GM18909 (cell line): ENCODE results near the gene KLC1.

Experiments
- ATAC-seq: cut with Tn5 transposase; IDR thresholded peaks from one replicate; pipeline ENCODE4 v1.9.1; 2021; ENCODE audit warnings: mild to moderate bottlenecking; ENCODE audit not compliant: unreplicated experiment, poor library complexity

The KLC1 gene

GRCh38 chr14:103714063-103714724 is 85.2 kb downstream of the KLC1 start:
- no peak for ATAC-seq

DNA sequence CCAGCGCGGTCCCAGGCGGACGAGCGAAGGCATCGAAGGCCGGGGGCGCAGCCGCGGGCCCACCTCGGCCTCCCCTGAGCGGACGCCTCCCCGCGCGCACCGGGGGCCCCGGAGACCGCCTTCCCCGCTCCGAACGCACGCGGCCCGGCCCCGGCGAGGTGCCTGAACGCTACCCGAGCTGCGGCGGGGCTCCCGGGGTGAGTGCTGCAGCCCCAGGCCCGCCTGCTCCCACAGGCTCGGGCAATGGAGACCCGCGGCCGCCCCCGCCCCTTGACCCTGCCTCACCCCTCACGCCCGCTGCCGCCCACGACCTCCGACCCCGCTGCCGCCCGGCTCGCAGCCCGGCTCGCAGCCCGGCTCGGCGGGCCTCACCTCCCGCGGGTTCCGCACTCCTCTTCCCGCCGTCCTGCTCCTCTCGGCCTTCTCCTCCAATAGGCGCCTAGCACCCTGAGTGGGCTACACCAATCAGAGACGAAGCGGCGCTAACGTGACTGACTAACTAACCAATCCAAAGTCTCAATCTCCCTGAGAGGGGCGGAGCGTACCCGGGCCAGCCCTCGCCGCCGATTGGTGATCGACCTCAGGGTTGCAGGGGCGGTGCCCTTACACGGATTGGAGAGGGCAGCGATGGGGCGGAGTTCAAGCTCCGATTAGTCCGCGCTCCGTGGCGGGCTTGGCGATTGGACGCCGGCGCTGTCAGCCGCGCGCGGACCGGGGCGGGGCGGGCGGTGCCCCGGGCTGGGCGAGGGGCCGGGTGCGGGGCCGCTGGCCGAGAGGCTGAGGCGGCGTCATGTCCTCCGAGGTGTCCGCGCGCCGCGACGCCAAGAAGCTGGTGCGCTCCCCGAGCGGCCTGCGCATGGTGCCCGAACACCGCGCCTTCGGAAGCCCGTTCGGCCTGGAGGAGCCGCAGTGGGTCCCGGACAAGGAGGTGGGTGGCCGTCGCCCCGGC is 86.3 kb downstream of the KLC1 start, which contains the start of the genes XRCC3 and ZFYVE21:
TSS of gene XRCC3 (minus strand) at position 400 of the 949 bp plus-strand sequence. CDS start 4,364 bp downstream, outside the sequence.
TSS of gene ZFYVE21 (plus strand) at position 759 of the 949 bp plus-strand sequence. CDS start at position 791, 32 bp downstream.
- ATAC-seq: peak; percentile 91

DNA sequence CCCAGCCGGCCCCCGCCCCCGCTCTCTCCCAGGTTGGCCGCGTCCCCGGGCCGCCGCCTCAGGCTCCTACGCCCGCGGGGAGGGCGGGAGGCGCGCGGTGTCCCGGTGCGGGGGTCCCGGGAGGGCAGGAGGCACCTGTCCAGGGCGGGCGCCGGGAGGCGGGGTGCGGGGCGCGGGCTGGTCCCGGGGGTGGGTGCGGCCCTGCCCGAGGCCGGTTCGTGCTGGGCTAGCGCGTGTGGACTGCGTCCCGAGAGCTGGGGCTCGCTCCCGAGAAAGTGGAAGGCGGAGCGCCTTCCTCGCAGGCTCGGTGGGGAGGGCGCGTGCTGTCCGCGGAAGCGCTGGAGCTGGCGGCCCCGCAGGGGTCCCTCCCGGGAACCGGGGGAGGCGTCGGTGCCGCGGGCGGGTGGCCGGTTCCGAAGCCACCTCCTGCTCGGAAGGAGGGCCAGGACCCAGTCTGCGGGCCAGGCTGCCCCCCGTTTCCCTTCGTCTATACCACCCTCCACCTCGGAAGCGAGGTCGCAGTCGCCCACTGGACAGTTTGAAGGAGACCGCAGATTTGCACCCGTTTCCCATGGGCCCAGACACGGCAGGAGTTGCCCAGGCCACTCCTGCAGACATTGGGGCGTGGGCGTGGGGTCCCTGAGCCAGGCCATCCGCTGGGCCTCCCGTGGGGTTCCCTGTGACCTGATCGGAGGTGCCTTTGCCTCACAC is 87.2 kb downstream of the KLC1 start:
- ATAC-seq: peak; percentile 6

- no peak for ATAC-seq
These were observed 87.9 kb downstream of the KLC1 start for GRCh38 chr14:103716899-103717411.

DNA sequence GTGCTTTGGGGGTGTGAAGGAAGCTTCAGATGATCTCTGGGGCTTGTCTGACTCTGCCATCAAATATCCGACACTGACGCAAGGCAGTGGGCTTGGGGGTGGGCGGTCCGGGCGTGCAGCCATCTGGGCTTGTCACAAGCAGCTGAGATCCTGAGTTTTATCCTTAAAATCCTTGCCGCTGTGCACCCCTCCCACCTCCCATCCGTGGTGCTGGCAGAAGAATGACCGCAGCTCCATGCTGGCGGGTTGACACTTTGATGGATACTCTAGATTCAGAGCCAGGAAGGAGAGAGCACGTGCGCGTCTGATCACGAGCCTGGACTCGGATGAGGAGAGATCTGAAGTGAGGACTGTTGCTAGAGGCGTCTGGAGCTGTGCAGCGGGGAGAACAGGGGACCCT is 89.6 kb downstream of the KLC1 start:
- ATAC-seq: no peak

DNA sequence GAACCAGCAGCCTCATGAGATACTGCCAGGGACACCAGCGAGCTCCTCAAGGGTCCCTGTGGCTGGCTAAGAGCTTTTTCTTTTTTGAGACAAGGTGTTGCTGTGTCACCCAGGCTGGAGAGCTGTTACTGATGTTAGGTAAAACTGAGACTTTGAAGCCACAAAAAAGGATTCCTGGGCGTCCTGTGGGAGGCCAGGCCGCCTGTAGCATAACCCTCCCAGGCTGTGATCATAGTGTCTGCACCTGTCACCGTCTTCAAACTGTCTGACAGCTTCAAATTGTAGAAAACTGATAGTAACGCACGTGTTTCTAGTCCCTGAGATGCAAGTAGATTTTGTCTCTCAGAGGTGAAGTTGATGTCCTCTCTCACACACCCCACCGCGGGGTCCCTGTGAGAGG is 90.7 kb downstream of the KLC1 start:
- no peak for ATAC-seq

- ATAC-seq: no peak
These were observed 92.5 kb downstream of the KLC1 start for GRCh38 chr14:103721334-103722120.

DNA sequence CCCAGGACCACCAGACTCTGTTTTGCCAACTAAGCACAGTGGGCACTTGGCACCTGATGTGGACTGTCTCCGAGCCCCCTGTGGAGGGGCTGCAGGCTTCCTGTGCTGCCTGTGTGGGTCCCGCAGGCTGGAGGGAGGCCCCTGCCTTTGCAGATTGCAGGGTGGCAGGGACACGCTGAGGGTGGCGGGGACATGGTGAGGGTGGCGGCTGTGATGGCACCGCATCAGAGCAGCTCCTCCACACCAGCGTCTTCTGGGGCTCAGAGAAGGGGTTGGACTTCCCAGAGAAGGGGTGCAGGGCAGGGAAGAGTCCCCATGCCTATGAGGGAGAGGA is 94.7 kb downstream of the KLC1 start:
- no peak for ATAC-seq

GRCh38 chr14:103724116-103724515 is 95.1 kb downstream of the KLC1 start:
- ATAC-seq: no peak

GRCh38 chr14:103725001-103725682 is 96.1 kb downstream of the KLC1 start:
- ATAC-seq: no peak

DNA sequence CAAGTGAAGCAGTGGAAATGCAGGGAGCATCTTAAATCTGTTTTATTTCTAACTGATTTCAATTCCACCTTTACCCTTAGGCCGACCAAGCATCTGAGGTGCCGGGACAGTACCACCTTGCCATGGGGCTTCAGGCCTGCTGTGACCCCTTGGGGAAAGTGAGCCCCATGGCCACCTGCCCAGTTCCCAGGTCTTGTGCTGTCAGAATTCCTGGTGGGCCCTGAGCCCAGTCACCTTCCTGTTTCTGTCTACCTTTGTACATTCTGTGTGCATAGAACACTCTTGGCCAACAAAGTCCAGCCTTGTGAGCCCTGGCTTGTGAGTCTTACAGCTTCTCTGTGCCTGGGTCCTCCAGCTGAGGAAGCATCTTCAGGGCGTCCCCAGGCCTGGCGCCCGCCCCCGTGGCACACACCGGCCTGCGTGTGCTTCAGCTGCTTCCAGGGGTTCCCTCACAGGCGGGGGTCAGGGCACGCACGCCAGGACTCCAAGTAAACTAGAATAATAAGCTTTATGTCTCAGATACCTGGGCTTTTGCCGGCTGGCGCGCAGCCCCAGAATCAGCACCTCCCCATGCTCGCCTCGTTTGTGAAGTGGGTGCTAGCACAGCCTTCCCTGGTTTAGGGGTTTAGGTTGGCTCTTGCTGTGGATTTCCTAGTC is 96.9 kb downstream of the KLC1 start:
- no peak for ATAC-seq

- ATAC-seq: no peak
These were observed 97.5 kb downstream of the KLC1 start for GRCh38 chr14:103726474-103726873.

GRCh38 chr14:103727313-103727980 is 98.4 kb downstream of the KLC1 start:
- ATAC-seq: no peak

- ATAC-seq: no peak
These were observed 99.1 kb downstream of the KLC1 start for GRCh38 chr14:103728141-103728540.

DNA sequence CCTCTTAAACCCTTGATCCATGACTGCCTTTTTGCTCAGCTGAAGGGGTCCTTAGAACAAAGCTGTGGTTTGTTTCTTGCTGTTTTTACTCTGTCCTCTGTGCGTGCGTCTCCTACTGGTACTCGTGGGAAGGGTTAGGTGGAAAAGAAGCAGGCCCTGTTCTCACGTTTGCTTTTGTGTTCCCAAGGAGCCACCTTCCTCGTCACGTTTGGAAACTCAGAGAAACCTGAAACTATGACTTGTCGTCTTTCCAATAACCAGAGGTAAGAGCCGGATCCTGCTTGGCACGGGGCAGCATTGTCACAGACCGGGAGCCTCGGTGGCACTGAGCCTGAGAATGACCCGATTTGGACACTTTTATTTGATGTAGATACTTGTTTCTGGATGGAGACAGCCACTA is 99.7 kb downstream of the KLC1 start:
- ATAC-seq: no peak

DNA sequence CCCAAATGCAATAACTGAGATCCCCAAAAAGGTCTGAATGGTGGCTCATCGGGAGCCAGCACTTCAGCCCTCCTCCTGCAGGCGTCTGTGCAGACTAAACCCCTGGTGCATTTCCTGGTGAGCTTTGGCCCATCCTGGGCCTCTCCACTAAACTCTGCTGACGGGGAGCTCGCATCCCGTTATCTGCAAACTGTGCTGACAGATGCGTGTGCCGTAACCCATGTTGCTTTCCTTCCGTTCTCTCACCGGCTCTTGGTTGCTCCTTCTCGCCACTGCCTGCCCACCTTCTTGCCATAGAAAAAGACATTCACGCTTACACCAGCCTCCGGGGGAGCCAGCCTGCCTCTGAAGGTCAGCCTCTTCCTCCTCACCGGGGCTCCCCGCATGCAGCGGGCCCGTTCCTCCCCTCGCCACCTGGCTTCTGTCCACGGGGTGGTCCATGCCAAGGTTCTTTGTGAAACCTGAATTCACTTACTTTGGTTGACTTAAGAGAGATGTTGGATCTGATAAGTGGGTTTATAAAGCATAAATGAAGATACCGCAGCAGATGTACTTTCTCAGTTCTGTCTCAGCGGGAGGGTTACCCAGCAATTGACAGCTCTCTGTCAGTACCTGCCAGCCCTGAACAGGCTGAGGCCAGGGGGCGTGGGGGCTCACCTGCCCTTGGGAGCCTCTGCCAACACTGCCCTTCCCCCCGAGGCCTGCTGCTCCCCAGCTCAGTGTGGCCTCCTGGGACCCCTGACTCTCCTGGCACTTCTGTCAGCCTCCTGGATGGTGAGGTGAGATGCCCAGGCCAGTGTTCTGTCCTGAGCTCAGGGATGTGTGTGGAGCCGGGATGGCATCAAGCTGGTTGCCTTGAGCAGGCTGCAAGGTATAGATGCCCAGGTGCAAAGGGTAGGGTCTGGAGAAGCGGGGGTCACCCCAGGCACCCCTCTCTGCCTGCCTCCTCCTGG is 100.8 kb downstream of the KLC1 start:
- no peak for ATAC-seq

- ATAC-seq: no peak
These were observed 101.6 kb downstream of the KLC1 start for GRCh38 chr14:103730490-103731035.
